Measurements from ENCODE around the gene BTRC.

DNA sequence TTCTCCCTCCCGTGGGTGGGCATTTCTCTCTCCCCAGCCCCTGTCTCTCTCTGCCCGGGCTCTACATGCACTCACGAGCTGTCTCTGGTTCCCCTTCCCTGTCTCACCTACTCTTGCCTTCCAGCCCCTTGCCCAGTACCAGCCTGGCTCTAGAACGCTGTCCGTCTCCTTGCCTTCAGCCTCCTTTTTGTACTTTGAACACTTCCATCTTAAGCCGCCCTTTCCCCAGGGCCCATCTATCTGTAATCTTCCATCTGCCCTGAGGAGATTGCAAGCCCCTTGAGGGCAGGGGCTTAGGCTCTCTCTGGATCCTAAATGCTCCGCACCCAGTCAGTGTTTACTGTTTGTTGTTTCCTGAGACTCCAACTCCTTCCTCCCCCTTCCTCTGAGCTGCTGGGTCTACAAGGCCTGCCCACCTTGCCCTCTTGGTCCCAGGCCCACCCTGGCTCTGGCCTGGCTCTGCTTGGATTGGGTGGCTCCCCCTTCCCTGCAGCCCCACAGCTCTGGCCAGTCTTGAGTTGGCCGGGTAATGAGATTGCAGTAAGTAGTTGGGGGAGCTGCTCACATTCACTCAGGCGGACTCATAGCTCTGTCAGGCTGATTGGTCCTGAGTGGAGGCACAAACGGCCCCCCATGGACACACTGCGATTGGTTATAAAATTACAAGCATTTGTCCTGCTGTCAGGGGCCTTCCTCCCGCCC is 205.8 kb downstream of the BTRC start:
- TF ChIP-seq POLR2A (IDR thresholded peaks at IDR 0.05; ENCODE audit: low read length) (no peak), GATA1 (IDR thresholded peaks at IDR 0.05; ENCODE audit: low read depth, low read length) (no peak)
